Body of pancreas (tissue), 4 donors: ENCODE measurements around the gene SOD2.
"Not testable (repeated sequence)": the region's sequence is repeated elsewhere in the genome, so short reads cannot be mapped to it uniquely, and the experiment has no call there.

Source experiments
- CTCF ChIP-seq, 7 experiments: fragments of 450-650 bp in 4 of 7; fragments of 200-600 bp in 3 of 7; sonication (generic) in 3 of 7; IDR thresholded peaks; one replicate each; pipeline ENCODE4 v1.5.1; 2016 to 2019; ENCODE audit warnings: antibody characterized with exemption in 7 of 7
- POLR2A ChIP-seq, 3 donors: fragments of 450-650 bp; IDR thresholded peaks; one replicate each; pipeline ENCODE4 v1.6.1; 2016; ENCODE audit warnings: antibody characterized with exemption in 3 of 3, mild to moderate bottlenecking in 2 of 3

GRCh38 chr6:159690135-159690534 is 2.9 kb downstream of the SOD2 start:
- TF ChIP-seq POLR2A, CTCF (IDR thresholded peaks at IDR 0.05): not testable (repeated sequence)
